LNCaP clone FGC (cell line): ENCODE data around the gene CYP51A1.
"Not testable (repeated sequence)": the region's sequence is repeated elsewhere in the genome, so short reads cannot be mapped to it uniquely, and the experiment has no call there.

Experiments used
- DNase-seq: peaks from one replicate; pipeline ENCODE4 v3.0.0-alpha.2; 2011; ENCODE audit warnings: low read depth
- H3K4me3 ChIP-seq: 2 replicates; pipeline ENCODE4 v1.5.1; 2011; ENCODE audit warnings: mild to moderate bottlenecking, low read depth, low read length, control low read depth
- TF ChIP-seq, protein P1 (sequence below): IDR thresholded peaks from 2 replicates; pipeline ENCODE4 v1.5.1; 2012; ENCODE audit warnings: mild to moderate bottlenecking; ENCODE audit not compliant: control insufficient read depth, insufficient read depth; ENCODE audit errors: extremely low read depth

CYP51A1 gene

DNA sequence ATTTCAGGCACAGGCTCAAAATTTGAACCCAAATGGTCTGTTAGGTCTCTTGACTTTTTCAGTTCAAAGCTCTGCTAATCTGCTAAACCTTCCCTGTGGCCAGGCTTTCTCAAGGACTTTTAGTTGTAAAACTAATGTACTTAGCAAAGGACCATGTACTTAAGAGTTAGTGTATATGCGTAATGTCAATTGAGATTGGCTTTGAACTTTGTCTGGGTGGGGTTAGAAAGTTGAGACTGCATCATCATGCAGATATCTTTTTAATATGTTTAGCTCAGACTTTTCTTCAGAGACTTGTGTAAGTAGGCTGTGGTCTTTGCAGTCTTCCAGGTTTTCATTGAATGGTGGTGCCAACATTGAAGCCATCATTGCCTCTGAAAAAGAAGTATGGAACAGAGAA, 33.7 kb downstream of the CYP51A1 start:
- DNase-seq: no peak
- H3K4me3 ChIP-seq: no peak overlapping the region
- TF ChIP-seq, protein P1, sequence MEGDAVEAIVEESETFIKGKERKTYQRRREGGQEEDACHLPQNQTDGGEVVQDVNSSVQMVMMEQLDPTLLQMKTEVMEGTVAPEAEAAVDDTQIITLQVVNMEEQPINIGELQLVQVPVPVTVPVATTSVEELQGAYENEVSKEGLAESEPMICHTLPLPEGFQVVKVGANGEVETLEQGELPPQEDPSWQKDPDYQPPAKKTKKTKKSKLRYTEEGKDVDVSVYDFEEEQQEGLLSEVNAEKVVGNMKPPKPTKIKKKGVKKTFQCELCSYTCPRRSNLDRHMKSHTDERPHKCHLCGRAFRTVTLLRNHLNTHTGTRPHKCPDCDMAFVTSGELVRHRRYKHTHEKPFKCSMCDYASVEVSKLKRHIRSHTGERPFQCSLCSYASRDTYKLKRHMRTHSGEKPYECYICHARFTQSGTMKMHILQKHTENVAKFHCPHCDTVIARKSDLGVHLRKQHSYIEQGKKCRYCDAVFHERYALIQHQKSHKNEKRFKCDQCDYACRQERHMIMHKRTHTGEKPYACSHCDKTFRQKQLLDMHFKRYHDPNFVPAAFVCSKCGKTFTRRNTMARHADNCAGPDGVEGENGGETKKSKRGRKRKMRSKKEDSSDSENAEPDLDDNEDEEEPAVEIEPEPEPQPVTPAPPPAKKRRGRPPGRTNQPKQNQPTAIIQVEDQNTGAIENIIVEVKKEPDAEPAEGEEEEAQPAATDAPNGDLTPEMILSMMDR: no peak

DNA sequence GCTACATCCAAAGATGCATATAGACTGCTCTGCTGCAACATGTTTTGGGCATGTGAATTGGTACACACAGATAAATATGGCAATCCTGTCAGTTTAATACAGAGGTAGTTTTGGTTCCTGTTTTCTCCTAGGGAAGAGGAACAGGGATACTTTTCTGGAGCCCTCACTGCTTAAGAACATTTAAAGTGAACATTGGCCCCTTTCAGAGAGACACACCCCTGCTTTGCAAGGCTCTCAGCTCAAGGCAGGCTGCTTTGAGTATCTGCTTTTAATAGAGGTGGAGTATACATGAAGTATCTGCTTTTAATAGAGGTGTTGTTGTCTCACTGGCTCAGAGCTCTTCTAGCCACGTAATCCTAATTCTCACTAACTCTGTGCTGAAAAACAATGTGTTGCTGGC, 38.9 kb downstream of the CYP51A1 start:
- TF ChIP-seq, protein P1: no peak
- no peak overlapping the region for H3K4me3 ChIP-seq
- no peak for DNase-seq

DNA sequence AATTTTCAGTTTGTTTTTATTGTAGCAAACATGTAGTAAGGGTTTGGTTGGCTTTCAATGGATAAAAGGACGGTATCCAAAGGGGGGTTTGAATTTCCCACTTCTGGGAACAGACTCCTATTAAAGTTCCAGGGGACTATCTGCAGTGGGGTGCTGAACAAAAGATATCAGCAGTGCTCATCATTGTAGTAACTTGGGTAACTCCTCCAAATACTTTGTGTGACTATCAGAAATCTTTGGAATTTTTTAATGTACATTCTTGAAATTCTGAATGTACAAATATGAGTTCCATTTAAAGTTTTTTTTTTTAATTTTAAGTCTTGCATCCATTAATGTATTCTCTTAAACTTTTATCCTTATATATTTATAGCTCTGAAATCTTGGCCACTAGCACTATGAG, 42.1 kb downstream of the CYP51A1 start:
- no peak overlapping the region for H3K4me3 ChIP-seq
- TF ChIP-seq, protein P1: no peak
- DNase-seq: no peak

DNA sequence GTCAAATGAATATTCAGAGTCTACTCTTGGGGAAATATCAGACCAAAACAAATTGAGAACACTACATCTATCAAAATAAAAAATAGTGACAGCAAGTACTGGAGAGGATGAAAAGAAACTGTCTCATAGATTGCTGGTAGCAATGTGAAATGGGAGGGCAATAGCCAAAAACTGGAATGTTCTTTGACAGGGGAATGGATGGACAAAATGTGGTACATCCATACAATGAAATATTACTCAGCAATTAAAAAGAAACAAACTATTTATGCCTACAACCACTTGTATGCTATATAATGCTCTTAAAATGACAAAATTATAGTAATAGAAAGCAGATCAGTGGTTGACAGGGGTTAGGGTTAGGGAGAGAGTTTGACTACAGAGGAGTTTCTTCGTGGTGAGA, 46.0 kb downstream of the CYP51A1 start:
- no peak for DNase-seq
- H3K4me3 ChIP-seq: no peak overlapping the region
- TF ChIP-seq, protein P1: no peak

DNA sequence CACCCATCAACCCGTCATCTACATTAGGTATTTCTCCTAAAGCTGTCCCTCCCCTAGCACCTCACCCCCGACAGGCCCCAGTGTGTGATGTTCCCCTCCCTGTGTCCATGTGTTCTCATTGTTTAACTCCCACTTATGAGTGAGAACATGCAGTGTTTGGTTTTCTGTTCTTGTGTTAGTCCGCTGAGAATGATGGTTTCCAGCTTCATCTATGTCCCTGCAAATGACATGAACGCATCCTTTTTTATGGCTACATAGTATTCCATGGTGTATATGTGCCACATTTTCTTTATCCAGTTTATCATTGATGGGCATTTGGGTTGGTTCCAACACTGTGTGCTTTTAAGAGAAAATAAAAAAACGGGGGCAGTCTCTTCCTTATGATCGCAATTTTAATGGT, 50.4 kb downstream of the CYP51A1 start:
- DNase-seq, H3K4me3 ChIP-seq: not testable (repeated sequence)

DNA sequence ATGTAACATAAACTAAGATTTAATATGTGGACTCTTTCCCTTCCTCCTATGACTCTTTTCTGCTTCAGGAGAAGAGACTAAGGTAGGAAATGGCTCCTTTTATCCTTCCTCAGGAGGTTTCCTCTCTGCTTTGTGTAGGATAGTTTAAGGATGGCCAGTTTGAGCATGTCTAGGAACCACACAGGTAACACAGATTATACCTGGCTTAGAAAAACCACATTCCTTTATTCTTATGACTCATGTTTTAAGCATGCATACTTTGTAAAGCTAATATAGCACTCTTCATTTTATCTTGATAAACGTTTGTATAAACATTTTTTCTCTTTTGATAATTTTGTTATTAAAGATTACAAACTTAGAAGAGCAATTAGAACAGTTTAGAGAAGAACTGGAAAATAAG, 57.8 kb downstream of the CYP51A1 start:
- TF ChIP-seq, protein P1: no peak
- DNase-seq: no peak
- no peak overlapping the region for H3K4me3 ChIP-seq

DNA sequence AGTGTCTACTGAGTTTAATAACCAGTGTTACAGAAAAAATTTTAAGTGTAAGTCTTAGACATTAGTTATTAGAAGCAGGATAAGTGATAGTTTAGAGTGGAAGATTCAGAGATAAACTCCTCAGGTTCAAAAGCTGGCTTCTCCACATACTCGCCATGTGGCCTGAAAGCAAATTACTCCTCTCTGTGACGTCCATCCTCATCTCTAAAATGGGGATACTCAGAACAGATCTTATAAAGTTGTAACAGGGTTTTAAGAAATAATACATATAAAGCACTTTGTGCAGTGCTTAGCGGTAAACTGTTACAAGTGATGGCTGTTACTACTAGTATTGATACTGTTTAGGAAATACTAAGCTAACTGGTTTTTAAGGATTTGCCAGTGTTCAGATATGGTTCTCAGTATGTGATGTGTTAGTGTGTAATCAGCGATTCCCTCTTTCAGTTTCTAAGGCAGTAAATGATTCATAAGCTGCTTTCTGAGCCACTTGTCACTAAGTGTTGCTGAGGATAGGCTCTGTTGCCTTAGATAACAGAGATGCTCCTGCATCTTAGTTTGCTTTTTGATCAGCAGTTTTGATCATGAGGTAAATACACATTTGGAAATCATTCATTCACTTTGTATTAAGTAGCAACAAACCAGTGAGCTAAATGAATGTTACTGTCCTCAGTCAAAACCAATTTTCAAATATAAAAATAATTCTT, 58.7 kb downstream of the CYP51A1 start:
- no peak for DNase-seq
- no peak overlapping the region for H3K4me3 ChIP-seq
- TF ChIP-seq, protein P1: no peak
